ENCODE measurements around the gene ROR1.

- TF ChIP-seq CTCF (IDR thresholded peaks at IDR 0.05) (no peak), POLR2A (IDR thresholded peaks at IDR 0.05) (no peak)
Measured at GRCh38 chr1:63890468-63890867, 116.7 kb downstream of the ROR1 start.

All from uterus (tissue), 2 donors.